SIG-M5 treated with dmso at 0.1 percent for 504 hours (cell line): Measurements from ENCODE around the gene PCDH20.
"Not testable (repeated sequence)": the region's sequence is repeated elsewhere in the genome, so short reads cannot be mapped to it uniquely, and the experiment has no call there.

Experiments
- DNase-seq: peaks from one replicate; lab custom pipeline; 2025; ENCODE audit not compliant: unreplicated experiment; lab: John Stamatoyannopoulos, UW

PCDH20 gene, protein sequence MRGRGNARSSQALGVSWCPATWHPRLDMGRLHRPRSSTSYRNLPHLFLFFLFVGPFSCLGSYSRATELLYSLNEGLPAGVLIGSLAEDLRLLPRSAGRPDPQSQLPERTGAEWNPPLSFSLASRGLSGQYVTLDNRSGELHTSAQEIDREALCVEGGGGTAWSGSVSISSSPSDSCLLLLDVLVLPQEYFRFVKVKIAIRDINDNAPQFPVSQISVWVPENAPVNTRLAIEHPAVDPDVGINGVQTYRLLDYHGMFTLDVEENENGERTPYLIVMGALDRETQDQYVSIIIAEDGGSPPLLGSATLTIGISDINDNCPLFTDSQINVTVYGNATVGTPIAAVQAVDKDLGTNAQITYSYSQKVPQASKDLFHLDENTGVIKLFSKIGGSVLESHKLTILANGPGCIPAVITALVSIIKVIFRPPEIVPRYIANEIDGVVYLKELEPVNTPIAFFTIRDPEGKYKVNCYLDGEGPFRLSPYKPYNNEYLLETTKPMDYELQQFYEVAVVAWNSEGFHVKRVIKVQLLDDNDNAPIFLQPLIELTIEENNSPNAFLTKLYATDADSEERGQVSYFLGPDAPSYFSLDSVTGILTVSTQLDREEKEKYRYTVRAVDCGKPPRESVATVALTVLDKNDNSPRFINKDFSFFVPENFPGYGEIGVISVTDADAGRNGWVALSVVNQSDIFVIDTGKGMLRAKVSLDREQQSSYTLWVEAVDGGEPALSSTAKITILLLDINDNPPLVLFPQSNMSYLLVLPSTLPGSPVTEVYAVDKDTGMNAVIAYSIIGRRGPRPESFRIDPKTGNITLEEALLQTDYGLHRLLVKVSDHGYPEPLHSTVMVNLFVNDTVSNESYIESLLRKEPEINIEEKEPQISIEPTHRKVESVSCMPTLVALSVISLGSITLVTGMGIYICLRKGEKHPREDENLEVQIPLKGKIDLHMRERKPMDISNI

DNA sequence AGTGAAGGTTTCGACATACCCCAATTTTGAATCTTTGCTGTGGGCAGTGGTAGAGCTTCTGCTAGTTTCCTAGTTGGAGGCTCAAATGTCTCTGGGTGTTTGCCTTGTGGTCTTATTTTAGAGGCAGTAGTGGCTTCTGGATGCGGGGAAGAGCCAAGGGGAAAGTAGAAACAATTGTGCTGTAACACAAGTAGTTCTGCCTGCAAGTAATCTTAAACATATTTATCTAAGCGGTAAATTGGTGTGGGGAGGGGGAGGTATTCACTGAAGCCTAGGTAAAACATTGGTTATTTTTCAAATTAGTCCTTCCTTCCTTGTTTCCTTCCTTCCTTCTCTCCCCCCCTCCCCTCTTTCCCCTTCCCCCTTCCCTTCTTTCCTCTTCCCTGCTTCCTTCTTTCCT lies at the start of gene PCDH20:
Gene PCDH20 (minus strand): TSS at position 101 of the 400 bp plus-strand sequence. CDS start 691 bp downstream, outside the sequence.
- DNase-seq = no peak

DNA sequence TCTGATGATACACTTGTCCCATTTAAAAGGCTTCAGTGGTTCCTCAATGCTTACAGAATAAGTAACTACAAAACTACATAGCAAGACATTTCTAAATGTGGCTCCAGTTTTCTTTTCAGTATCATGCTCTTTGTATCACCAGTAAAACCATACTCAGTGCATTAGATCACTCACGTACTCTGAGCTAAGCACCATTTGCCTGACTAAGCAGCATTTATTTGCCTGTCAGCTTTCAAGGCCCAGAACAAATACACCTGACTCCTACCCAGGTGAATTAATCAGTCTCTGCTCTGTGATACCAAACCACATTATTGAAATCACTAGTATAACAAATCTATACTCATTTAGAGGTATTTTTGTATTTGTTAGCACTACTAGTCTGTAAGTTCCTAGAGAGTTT lies 47.4 kb upstream of the PCDH20 start:
- DNase-seq = no peak

DNA sequence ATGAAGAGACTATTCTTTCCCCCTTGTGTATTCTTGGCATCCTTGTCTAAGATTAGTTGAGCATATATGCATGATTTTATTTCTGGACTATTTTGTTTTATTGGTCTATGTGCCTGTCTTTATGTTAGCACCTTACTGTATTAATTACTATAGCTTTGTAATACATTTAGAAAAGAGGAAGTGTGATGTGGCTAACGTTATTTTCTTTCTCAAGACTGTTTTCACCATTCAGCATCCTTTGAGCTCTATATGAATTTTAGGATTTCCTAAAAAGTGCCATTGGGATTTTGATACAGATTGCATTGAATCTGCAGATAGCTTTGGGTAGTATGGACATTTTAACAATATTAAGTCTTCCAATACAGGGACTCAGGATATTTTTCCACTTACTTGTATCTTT lies 37.5 kb upstream of the PCDH20 start:
- DNase-seq = no peak

DNA sequence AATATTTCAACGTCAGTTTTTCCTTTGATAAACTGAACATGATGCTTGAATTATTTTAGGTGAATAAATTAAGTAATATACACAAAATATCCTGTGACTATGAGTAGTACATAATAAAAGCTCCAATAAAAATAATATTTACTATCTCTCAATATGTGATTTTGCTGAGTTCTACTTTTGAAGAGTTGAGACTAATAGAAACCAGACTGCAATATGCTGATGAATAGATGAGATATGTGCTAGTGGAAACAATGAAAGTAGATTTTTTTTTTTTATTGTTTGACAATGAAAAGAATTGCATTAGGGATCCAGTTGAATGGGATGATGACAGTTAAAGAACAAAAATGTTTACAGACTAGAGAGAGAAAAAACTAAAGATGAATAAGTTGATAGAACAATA lies 16.4 kb upstream of the PCDH20 start:
- no peak for DNase-seq

DNA sequence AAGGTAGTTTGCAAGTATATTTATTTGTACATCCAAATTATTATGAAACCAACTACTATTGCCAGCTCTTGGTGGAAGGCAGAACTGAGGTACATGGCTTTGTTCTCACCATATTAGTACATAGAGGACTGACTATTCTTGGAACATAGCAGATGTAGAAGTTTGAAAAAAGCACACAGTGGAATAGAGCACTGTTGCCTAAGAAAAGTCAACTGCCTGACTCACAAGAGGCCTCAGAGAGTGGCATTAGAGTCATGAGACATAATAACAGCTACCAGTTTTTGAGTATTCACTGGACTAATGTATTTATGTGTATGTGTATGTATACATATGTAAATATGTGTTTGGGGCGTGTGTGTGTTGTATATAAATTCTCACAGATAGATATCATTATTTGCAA lies 8.3 kb upstream of the PCDH20 start:
- DNase-seq = no peak

DNA sequence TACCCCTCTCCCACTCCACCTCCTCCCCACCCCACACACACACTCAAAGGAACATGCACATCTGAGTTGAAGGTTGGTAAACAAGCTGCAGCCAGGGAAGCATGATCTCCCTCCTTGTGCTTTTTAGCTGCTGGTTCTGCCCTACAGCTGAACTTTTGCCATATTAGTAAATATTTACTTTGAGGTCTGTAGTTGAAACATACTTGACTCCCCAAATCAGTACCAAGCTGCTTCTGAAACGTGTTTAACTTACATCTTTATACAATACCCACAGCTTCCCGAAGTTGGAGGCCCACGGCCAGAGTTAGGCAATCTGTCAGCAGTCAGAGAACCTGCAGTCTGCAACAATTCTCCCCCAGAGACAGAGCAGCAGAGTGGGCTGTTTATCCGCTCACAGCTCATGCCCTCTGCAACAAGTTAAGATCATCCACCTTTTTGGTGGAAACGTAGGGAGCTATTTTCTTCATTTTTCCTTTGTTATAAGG lies 1.5 kb upstream of the PCDH20 start:
- peak; percentile 26 for DNase-seq

DNA sequence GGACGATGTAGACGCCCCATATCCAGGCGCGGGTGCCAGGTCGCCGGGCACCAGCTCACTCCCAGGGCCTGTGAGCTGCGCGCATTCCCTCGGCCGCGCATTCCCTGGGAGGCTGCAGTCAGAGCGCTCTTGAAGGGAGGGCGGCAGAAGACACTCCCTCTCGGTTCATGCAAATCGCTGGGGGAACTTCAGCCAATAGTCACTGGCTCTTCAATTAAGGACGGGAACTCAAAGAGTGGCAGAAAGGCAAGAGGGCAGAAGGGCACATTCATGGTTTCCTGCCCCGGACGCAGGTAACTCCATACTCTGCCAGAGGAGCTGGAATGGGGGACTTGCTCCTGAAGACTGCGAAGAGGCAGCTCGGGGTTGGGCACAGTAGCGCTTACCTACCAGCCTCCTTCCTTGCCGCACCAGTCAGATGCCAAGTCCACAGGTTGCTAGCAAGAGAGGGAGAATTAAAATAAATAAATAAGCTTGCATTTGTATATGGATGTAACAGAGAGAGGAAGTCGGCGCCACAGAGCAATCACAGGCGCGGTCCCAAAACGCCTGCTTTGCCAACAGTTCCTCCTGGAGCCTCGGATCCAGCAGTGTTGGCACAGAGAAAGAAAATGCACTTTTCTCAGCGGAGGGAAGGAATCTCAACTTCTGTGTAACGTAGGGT lies 459 bp downstream of the PCDH20 start:
- DNase-seq = peak; percentile 9

DNA sequence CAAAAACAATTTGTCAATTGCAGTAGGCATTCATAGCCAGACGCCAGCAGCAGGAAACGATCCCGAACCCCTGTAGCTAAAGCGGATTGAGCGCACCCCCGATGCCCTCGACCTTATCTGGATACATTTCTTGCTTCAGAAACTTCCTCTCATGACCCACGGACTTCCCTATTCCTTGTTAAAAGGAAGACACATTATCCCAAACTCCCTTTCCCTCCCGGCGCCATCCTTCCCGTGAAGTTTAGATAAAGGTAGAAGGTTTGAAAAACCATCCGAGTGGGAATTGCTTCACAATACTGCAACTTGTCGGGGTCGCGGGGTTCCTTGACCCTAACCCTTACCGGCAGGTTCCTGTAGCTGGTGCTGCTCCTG lies 977 bp downstream of the PCDH20 start:
- no peak for DNase-seq

DNA sequence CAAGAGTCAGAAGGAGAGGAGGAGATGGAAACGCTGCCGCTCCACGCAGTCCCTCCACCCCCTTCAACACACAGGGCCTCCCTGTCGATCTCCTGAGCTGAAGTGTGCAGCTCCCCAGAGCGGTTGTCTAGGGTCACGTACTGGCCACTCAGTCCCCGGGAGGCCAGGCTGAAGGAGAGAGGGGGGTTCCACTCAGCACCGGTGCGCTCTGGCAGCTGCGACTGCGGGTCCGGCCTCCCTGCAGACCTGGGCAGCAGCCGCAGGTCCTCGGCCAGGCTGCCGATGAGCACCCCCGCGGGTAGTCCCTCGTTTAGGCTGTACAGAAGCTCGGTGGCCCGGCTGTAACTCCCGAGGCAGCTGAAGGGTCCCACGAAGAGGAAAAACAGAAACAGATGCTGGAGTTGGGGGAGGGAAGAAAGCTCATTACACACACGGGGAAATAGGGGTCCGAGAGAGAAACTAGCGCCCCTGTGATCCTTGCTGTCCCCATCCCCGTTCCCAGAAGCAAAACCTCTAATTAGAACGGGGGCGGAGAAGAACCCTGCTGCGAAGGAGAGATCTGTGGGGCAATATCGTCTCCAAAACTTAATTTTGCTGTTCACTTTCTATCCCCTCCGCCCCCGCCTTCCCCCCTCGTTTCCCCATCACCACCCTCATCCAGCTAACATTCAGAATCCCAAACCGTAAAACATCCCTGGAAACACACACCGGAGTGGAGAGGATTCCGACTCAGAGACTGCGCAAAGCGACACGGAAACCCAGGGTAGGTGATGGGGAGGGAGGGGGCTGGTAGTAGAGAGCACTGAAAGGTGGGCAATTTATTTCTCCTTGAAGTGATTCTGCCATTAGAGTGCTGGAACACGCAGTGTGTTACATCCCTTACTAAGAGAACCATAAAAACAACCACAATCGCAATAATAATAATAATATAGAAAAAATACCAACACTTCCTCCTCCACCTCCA lies 1.8 kb downstream of the PCDH20 start:
- DNase-seq = no peak

DNA sequence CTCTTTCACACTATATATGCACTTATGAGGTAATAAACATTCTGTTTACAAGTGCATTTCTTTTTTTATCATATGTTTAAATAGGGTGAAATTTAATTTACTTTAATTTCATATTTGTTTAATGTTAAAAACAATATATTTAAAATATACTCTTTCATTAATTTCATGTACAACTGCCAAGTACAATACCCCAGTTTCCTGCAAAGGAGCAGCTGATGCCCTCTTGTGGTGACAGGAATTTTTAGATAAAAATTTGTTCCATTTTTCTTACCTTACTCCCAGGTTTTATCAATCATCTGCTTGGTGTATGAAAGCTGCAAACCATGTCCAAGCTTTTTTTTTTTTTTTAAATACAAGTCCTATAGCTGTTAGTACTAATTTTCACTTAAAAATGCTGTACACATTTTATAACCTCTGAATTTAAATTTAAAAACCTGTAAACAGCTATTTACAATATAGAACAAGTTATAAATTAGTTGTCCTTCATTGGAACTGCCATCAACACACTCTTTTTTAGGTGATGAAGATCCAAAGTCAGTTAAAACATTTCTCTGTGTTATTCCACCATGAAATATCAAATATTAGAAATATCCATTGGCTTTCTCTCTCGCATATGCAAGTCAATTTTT lies 4.9 kb downstream of the PCDH20 start:
- DNase-seq = peak; percentile 40

DNA sequence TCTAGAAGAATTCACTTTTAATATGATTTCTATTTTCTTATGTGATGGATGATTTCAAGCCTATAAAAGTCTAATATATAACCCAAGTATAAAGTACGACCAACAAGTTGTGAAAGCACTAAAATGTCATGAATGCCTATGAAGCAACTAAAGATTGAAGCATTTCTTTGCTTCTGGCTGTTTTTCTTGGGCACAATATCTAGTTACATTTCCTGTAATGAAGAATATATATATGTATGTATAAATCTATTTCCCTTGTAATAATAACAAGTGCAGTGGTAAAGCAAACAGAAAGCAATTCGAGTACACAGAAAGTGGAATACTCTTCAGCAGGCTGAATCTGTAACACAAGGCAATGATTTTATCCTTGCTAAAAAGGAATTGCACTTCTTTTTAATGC lies 5.4 kb downstream of the PCDH20 start:
- no peak for DNase-seq

DNA sequence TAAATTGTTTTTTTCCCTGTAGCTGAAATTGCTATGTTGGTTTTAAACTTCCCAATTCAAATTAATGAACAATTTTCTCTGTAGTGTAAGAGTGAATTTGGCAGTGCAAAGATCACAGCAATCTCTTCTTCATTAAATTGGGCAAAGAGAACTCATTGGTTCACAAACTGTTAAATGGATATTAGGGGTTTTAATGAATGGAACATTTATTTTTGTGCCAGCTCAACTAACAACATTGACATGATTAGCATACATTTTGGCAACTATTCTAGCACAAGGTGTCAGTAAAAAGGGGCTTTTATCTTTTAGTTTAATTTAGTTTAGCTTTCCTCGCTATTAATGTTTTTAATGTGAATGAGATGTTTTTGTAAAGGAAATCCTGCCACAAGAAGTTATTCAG lies 7.1 kb downstream of the PCDH20 start:
- no peak for DNase-seq

DNA sequence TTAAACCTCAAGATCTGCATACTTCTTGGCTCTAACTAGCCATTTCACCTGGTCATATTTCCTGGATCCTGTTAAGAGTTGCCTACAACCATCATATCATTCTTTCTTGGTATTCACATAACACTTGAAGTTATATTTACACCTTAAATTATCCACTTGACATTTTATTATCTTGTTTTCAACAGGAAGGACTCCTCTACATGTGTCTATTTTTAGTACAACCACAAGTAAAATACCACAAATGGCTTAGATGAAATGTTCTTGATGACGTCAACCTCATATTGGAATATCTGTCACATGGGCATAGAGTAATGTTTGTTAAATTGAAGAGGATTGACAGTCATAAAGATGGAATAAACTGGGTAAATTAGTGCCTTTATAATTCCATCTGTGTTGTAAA lies 9.4 kb downstream of the PCDH20 start:
- DNase-seq = no peak

DNA sequence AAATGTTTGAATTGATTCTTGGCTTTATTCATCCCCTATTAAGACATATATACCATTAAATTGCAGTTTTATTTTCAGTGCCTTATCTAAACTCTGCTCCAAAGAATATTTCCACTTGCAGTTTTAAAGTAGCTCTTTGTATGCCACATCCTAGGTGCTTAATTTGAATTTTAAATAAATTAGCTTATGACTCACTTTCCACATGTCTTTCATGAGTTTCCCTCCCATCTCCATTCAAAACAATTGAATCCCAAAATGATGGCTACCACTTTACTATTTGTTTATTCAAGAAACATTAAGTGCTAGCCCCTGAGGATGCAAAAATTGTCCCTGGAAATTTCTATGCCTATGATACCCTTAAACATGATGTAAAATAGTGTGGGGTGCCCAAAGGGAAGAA lies 19.5 kb downstream of the PCDH20 start:
- no peak for DNase-seq

DNA sequence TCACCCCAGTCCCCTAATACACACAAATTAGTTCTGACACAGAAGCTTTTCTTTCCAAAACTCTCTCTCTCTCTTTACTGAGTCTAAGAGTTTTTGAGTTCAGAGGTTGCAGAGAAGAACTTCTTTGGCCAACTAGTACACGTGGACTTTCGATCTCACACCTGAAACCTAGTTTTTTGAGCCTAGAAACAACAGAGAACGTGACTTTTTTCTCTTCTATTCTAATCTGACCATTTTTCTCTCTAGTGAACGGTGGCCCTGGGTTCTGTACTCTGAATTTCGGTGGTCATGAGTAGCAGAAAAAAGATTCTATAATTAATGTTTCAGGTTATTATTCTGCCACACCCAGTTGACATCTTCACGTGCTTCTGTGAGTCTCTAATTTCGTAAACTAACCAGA lies 24.2 kb downstream of the PCDH20 start:
- DNase-seq = no peak

DNA sequence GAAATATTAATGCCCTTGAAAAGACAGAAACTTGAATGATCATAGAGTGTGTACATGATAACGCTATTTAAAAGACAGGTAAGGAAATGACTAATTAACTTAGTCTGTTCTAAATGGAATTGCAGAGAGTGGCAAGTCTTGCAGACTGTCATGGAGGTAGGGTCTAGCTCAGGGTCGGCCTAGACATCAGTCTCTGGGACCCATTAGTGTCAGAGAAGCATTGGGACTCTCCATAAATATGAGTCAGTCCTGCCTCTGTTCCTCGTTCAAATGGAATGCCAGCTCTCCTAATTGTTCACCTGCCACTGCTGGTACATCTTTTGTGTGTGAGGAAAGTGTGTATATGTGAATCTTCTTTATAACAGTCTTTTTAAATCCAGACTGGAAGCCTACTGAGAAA lies 28.0 kb downstream of the PCDH20 start:
- no peak for DNase-seq

DNA sequence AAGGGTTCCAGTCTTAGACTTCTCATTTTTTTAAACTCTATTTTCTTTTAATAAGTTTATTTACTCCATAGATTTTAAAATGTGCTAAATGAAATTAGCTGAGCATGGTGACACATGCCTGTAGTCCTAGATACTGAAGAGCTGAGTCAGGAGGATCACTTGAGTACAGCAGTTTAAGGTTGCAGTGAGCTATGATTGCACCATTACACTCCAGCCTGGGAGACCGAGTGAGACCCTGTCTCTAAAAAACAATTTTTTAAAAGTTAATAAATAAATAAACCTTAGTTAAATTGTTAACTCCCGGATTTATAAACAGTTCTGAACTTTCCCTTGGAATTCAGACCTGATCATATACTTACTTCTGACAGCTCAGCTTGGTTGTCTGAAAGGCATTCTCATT lies 32.5 kb downstream of the PCDH20 start:
- DNase-seq = no peak

DNA sequence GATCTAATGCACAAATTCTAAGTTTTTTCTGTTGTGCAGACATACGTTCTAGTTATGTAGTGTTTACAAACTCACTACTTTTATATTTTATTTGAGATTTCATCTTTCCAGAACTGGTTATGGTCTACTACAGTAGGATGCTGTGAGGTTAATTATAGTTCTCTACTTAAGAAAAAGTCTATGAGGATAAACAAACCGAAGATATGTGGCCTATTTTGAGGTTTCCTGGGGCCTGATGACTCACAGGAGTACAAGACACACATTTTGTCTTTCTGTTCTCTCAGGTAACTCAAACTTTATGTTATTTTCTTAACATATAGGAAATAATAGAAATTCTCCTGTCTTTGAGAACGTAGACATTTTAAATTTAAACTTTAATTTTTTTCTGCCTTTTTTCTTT lies 45.1 kb downstream of the PCDH20 start:
- no peak for DNase-seq

DNA sequence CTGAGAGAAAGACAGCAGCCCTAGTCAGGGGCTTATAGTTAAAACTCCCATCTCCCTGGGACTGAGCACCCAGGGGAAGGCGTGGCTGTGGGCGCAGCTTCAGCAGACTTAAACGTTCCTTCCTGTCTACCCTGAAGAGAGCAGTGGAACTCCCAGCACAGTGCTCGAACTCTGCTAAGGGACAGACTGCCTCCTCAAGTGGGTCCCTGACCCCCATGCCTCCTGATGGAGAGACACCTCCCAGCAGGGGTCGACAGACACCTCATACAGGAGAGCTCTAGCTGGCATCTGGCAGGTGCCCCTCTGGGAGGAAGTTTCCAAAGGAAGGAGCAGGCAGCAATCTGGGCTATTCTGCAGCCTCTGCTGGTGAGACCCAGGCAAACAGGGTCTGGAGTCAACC lies 51.0 kb downstream of the PCDH20 start:
- DNase-seq = not testable (repeated sequence)

DNA sequence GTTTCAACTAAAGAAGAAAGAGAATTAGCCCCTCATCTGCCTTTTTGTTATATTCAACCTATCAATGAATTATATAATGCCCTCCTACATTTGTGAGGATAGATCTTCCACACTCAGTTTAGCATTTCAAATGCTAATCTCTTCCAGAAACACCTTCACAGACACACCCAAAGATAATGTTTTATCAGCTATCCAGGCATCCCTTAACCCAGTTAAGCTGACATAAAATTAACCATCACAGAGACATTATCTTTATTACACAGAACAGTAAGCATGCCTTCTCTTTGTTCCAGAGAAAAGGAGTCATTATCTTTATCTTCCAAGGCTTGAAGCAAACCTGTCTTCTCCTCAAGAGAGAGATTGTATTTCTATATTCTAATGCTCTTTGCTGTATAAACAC lies 53.1 kb downstream of the PCDH20 start:
- no peak for DNase-seq
